Activated CD4-positive, alpha-beta T cell treated with anti-CD3 and anti-CD28 coated beads, Interleukin-2, amount 10 ng/mL, durations not matched to agents 7 days and 5 days (primary cell): Measurements from ENCODE around the gene RNF123. TPM values are rescaled to one million over a fixed set of nuclear protein-coding genes. Genes with fewer than 3 reads are reported as not detected.
A peak's percentile ranks its signal among the peaks of the same experiment; 100 is the strongest.
"Not testable (repeated sequence)": the region's sequence is repeated elsewhere in the genome, so short reads cannot be mapped to it uniquely, and the experiment has no call there.

Experiments used
- CTCF ChIA-PET: fragments of 350-600 bp; sonication (Branson Sonifier 250); formaldehyde crosslinking; loops from one replicate; lab custom pipeline; 2021; ENCODE audit warnings: antibody characterized with exemption; lab: Charles Lee
- POLR2A ChIA-PET: fragments of 350-600 bp; sonication (Branson Sonifier 250); formaldehyde crosslinking; loops from one replicate; lab custom pipeline; 2021; ENCODE audit warnings: antibody characterized with exemption; lab: Charles Lee
- DNase-seq: peaks from one replicate; pipeline ENCODE4 v3.0.0-alpha.2; 2020
- H3K27ac Mint-ChIP-seq: one replicate; pipeline ENCODE4 v1.8.0; 2021; ENCODE audit warnings: mild to moderate bottlenecking, moderate library complexity, mixed read lengths
- H3K27me3 Mint-ChIP-seq: one replicate; pipeline ENCODE4 v1.8.0; 2021; ENCODE audit warnings: mixed read lengths
- H3K36me3 Mint-ChIP-seq: one replicate; pipeline ENCODE4 v1.8.0; 2021; ENCODE audit warnings: low read depth, mixed read lengths
- H3K4me1 Mint-ChIP-seq: one replicate; pipeline ENCODE4 v1.8.0; 2021; ENCODE audit warnings: mixed read lengths
- H3K4me3 Mint-ChIP-seq: one replicate; pipeline ENCODE4 v1.8.0; 2021; ENCODE audit warnings: mild to moderate bottlenecking, moderate library complexity, mixed read lengths
- H3K9me3 Mint-ChIP-seq: one replicate; pipeline ENCODE4 v1.8.0; 2021; ENCODE audit warnings: mixed read lengths
- total RNA-seq, 2 experiments: library from RNA; stranded (reverse); gene quantifications; one replicate each; pipeline ENCODE4 v1.2.3, GENCODE V29; 2021

The RNF123 gene
- total RNA-seq, 2 experiments from 2014 or later: 47.5 to 49.2 TPM

DNA sequence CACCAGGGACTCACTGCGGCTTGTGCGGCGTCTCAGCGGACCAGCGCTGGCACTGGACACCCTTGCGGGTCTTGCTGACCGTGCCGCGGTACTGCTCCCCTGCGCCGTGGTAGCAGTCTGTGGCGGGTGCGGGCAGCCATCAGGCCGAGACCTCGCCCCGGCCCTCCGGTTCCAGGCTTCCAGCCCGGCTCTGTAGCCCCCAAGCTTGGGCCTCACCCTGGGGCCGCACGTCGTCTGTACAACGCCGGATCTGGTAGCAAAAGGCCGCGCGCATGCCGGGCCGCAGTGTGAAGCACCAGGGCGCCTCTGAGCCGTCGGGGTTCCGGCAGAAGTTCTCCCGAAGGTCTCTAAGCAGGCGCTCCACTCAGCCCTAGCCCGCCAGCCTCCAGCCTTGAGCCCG is 3.5 kb upstream of the RNF123 start:
- POLR2A ChIA-PET, H3K9me3 Mint-ChIP-seq, H3K27ac Mint-ChIP-seq, DNase-seq, H3K27me3 Mint-ChIP-seq, H3K4me3 Mint-ChIP-seq, CTCF ChIA-PET, H3K36me3 Mint-ChIP-seq: not testable (repeated sequence)
- H3K4me1 Mint-ChIP-seq: peaks cover 28% of the 10 kb centered on the region

DNA sequence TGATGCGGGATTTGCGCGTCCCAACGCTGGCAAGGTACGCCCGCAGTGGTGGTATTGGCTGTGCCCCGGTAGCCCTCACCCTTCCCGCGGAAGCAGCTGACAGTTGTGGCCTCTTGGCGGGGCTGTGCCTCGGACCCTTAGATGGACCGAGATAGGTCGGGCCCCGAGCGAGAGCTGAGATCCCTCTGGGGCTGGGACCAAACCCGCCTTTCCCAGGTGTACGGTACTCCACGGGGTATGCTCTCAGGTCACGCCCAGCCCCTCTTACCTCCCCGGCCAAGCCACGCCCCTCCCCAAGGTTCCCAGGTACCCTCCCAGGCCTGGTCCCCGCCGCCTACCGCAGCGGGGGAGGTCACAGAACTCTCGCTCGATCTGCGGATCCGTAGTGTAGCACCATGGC is 3.0 kb upstream of the RNF123 start:
- peaks cover 33% of the 10 kb centered on the region for H3K4me1 Mint-ChIP-seq
- DNase-seq, H3K9me3 Mint-ChIP-seq, H3K27me3 Mint-ChIP-seq, H3K36me3 Mint-ChIP-seq, POLR2A ChIA-PET, H3K27ac Mint-ChIP-seq, H3K4me3 Mint-ChIP-seq, CTCF ChIA-PET: not testable (repeated sequence)

- H3K36me3 Mint-ChIP-seq, H3K4me3 Mint-ChIP-seq, CTCF ChIA-PET, H3K9me3 Mint-ChIP-seq, H3K27ac Mint-ChIP-seq, POLR2A ChIA-PET, H3K27me3 Mint-ChIP-seq: not testable (repeated sequence)
- DNase-seq: peak; percentile 25
- peaks cover 36% of the 10 kb centered on the region for H3K4me1 Mint-ChIP-seq
Measured at GRCh38 chr3:49686769-49687423, 2.5 kb upstream of the RNF123 start.

GRCh38 chr3:49687424-49687795 is 1.9 kb upstream of the RNF123 start:
- H3K27ac Mint-ChIP-seq, H3K9me3 Mint-ChIP-seq, CTCF ChIA-PET: not testable (repeated sequence)

GRCh38 chr3:49688338-49689045 is 865 bp upstream of the RNF123 start:
- CTCF ChIA-PET: interaction anchor here (1.1 to 1.4 kb wide), 2 partner anchors 8 to 149 kb away, joined by 3 to 5 read pairs; no protein-coding TSS in a partner anchor
- peak overlapping the region; percentile 92 for H3K27ac Mint-ChIP-seq
- H3K9me3 Mint-ChIP-seq, POLR2A ChIA-PET, DNase-seq, H3K27me3 Mint-ChIP-seq, H3K36me3 Mint-ChIP-seq: not testable (repeated sequence)
- H3K4me1 Mint-ChIP-seq: peaks cover 38% of the 10 kb centered on the region
- H3K4me3 Mint-ChIP-seq: peak overlapping the region; percentile 97

More at GRCh38 chr3:49687424-49687795, 1.9 kb upstream of the RNF123 start:
- POLR2A ChIA-PET, H3K4me3 Mint-ChIP-seq, H3K36me3 Mint-ChIP-seq, DNase-seq, H3K27me3 Mint-ChIP-seq: not testable (repeated sequence)
- H3K4me1 Mint-ChIP-seq: peaks cover 37% of the 10 kb centered on the region

DNA sequence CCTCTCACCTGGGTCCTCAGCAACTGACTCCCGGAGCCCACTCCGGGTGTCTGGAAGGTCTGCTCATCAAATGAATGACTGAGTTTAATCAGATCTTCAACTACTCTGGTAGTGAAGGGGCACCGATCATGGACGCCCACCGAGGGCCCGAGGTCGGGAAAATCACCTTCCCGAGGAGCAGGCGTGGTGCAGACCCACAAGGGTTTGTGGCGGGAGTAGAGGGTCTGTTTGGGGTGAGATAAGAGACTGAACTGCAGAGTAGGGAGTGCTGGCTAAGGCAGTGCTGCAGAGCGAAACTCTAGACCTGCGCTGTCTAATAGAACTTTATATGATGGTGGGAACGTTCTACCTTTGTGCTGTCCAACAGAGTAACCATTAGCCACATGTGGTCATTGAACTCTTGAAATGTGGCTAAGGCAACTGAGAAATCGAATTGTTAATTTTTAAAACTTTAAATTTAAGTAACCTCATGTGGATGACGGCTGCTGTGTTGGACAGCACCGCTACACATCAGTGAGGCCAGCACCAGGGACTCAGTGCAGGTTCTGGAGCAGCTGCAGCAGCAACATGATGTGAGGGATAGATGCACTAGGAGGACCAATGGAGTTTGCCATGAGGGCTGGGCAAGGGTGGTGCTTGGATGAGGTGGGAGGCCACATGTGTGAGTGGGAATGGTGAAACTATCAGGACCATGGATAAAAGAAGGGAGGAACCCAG is 709 bp downstream of the RNF123 start:
- DNase-seq, POLR2A ChIA-PET, H3K9me3 Mint-ChIP-seq, H3K27me3 Mint-ChIP-seq, H3K36me3 Mint-ChIP-seq: not testable (repeated sequence)
- Mint-ChIP-seq H3K4me3 (peak overlapping the region; percentile 97), H3K4me1 (peaks cover 38% of the 10 kb centered on the region), H3K27ac (peak overlapping the region; percentile 92)
- CTCF ChIA-PET: interaction anchor here (1.4 kb wide), 1 partner anchor 150 kb away, joined by 5 read pairs; no protein-coding TSS in a partner anchor

- H3K27me3 Mint-ChIP-seq, H3K9me3 Mint-ChIP-seq, DNase-seq, CTCF ChIA-PET, POLR2A ChIA-PET, H3K36me3 Mint-ChIP-seq: not testable (repeated sequence)
- H3K4me1 Mint-ChIP-seq: peaks cover 38% of the 10 kb centered on the region
- peak overlapping the region; percentile 66 for H3K27ac Mint-ChIP-seq
- H3K4me3 Mint-ChIP-seq: peak overlapping the region; percentile 97
Measured at GRCh38 chr3:49690856-49691255, 1.5 kb downstream of the RNF123 start.

DNA sequence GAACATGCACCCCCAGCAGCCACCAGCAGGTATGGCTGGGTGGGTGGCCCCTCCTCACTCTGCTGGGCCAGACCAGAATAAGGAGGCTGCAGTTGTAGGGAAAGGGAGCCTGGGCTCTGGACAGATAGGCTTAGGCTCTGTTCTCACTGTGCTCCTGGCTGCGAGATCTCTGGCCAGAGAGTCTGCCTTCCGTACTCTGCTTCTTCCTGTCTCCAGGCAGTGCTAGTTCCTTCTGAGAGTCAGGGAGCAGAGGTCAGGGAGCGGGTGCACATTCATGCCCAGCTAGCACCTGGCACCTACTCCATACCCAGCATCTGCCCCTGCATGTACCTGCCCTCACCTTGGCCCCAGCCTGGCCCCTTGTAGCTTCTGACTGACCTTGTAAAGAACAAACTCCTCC is 2.1 kb downstream of the RNF123 start:
- H3K36me3 Mint-ChIP-seq, H3K9me3 Mint-ChIP-seq, H3K27ac Mint-ChIP-seq, H3K4me3 Mint-ChIP-seq, CTCF ChIA-PET, POLR2A ChIA-PET, DNase-seq, H3K27me3 Mint-ChIP-seq: not testable (repeated sequence)
- H3K4me1 Mint-ChIP-seq: peaks cover 37% of the 10 kb centered on the region

GRCh38 chr3:49694409-49695070 is 5.2 kb downstream of the RNF123 start:
- POLR2A ChIA-PET: interaction anchor here (0.6 kb wide), 1 partner anchor 11 kb away, joined by 3 read pairs; no protein-coding TSS in a partner anchor
- CTCF ChIA-PET, H3K9me3 Mint-ChIP-seq, DNase-seq, H3K36me3 Mint-ChIP-seq, H3K27ac Mint-ChIP-seq, H3K4me3 Mint-ChIP-seq, H3K27me3 Mint-ChIP-seq: not testable (repeated sequence)
- peaks cover 23% of the 10 kb centered on the region for H3K4me1 Mint-ChIP-seq

DNA sequence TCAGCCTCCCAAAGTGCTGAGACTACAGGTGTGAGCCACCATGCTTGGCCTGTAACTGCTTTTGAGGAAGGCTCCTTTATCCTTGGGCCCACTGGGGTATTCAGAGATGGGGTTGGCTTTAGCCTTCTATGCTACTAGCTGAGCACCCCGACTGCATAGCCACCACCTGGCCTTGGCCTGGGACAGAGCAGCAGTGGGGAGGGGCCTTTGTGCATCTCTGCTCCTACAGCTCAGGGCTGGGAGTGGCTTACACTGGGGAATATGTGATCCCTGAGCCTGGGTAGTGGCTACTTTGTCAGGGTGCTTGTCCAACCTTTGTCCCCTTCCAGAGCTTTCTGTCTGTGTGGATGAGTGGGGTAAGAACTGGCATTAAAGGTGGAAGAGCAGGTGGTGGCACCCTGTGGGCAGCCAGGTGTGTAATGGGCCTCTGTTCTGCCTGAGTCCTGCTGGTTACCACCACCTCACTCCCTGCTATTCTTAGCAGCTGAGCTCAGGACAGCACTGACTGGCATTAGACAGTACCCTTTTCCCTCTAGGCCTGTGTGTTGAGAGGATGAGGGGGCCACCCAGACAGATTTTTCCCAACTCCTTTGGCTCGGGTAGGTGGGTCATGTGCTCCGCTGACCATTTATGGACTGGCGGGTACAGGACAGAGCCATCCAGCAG is 6.1 kb downstream of the RNF123 start:
- H3K36me3 Mint-ChIP-seq, CTCF ChIA-PET, H3K27ac Mint-ChIP-seq, H3K9me3 Mint-ChIP-seq, H3K27me3 Mint-ChIP-seq, DNase-seq, H3K4me3 Mint-ChIP-seq: not testable (repeated sequence)
- H3K4me1 Mint-ChIP-seq: peaks cover 13% of the 10 kb centered on the region
- POLR2A ChIA-PET: interaction anchor here (0.6 kb wide), 1 partner anchor 10 kb away, joined by 3 read pairs; no protein-coding TSS in a partner anchor

GRCh38 chr3:49699281-49699979 is 10.1 kb downstream of the RNF123 start:
- CTCF ChIA-PET: interaction anchor here (2.0 kb wide), 1 partner anchor 19 kb away, joined by 9 read pairs; the partner anchor contains the start of gene AMIGO3
- no peaks in the 10 kb centered on the region for H3K9me3 Mint-ChIP-seq
- DNase-seq: no peak
- H3K27ac Mint-ChIP-seq: no peak overlapping the region
- H3K4me3 Mint-ChIP-seq: no peak overlapping the region
- no peaks in the 10 kb centered on the region for H3K4me1 Mint-ChIP-seq
- no peaks in the 10 kb centered on the region for H3K36me3 Mint-ChIP-seq
- POLR2A ChIA-PET: no interaction called here
- no peaks in the 10 kb centered on the region for H3K27me3 Mint-ChIP-seq

DNA sequence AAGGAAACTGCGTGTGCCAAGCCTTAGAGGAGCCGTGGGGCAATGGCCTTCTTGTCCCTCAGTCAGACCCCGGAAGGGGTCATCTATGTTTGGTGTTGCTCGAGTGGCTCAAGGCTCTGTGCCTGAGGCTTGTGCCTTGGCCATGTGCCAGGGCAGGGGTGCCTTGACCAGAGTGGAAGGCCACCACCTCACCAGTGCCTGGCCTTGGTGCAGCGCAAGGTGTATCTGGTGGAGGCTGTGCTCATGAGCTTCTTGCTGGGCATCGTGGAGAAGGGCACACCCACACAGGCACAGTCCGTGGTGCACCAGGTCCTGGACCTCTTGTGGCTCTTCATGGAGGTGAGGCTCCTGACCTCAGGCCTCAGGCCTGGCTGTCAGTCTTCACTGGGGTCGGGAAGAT is 10.7 kb downstream of the RNF123 start:
- H3K27me3 Mint-ChIP-seq: no peaks in the 10 kb centered on the region
- no peak for DNase-seq
- H3K36me3 Mint-ChIP-seq: no peaks in the 10 kb centered on the region
- ChIA-PET CTCF (interaction anchor here (1.4 to 2.0 kb wide), 2 partner anchors 19 to 160 kb away, joined by 5 to 9 read pairs; partner anchors contain the start of gene AMIGO3), POLR2A (no interaction called here)
- no peaks in the 10 kb centered on the region for H3K9me3 Mint-ChIP-seq
- H3K4me1 Mint-ChIP-seq: no peaks in the 10 kb centered on the region
- no peak overlapping the region for H3K27ac Mint-ChIP-seq
- no peak overlapping the region for H3K4me3 Mint-ChIP-seq
